ENCODE results near the gene GCM1.

GCM1 gene

DNA sequence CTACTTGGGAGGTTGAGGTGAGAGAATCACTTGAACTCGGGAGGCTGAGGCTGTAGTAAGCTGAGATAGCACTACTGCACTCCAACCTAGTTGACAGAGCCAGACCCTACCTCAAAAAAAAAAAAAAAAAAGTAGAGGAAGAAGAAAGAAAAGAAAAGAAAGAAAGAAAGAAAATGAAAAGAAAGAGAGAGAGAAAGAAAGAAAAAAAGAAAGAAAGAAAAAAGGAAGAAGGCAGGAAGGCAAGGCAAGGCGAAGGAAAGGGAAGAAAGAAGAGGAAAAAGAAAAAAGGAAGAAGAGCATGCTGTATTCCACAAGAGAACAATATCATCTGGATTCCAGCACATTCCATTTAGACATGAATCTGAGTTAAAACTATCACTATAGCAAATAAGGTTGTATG lies 3.8 kb downstream of the GCM1 start:
- TF ChIP-seq POLR2AphosphoS5 (IDR thresholded peaks at IDR 0.05; ENCODE audit: low read depth, low read length): no peak
- TF ChIP-seq POLR2A (IDR thresholded peaks at IDR 0.05; ENCODE audit: low read depth, low read length): no peak
- TF ChIP-seq TAF1 (IDR thresholded peaks at IDR 0.05; ENCODE audit: borderline replicate concordance, low read depth, low read length): no peak
- DNase-seq (ENCODE audit: insufficient read length): no peak
- FAIRE-seq: no peak

DNA sequence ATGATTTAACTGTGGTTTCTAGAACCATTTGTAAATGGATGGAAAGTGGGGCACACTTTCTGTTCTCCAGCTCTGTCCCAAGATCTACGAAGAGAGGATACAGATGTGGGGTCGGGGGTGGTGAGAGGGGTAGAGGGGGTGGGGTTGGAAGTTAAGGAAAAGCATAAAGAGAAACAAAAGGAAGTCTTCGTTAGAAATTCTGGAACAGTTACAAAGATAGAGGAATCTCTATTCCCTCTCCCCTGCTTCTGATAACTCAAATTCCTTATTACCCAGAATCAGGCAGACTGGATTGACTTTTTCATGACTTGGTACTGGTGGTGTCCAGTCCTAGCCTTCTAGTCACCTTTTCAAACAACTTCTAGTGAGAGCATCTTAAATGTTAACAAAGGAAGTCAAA lies 4.9 kb downstream of the GCM1 start:
- FAIRE-seq: no peak
- DNase-seq (ENCODE audit: insufficient read length): no peak
- TF ChIP-seq POLR2A (IDR thresholded peaks at IDR 0.05; ENCODE audit: low read depth, low read length) (no peak), TAF1 (IDR thresholded peaks at IDR 0.05; ENCODE audit: borderline replicate concordance, low read depth, low read length) (no peak), POLR2AphosphoS5 (IDR thresholded peaks at IDR 0.05; ENCODE audit: low read depth, low read length) (no peak)

DNA sequence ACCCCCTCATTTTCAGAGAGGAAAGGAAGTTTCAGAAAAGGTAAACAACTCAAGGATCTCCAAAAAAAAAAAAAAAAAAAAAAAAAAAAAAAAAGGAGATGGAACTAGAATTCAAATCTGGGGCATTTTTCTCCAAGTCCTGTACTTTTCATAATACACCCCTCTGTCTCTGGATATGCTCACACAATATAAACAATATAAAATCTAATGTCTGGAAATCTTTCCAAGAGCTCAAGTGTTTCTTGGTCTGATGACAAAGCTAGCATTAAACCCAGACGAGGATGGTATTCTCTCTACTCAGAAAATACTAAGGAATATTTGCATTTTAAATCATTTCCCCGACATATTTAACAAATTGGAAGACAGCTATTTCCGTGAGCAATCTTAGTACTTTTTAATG lies 5.8 kb downstream of the GCM1 start:
- FAIRE-seq: no peak
- TF ChIP-seq POLR2A (IDR thresholded peaks at IDR 0.05; ENCODE audit: low read depth, low read length): no peak
- no peak for TF ChIP-seq TAF1 (IDR thresholded peaks at IDR 0.05; ENCODE audit: borderline replicate concordance, low read depth, low read length)
- TF ChIP-seq POLR2AphosphoS5 (IDR thresholded peaks at IDR 0.05; ENCODE audit: low read depth, low read length): no peak
- DNase-seq (ENCODE audit: insufficient read length): no peak

DNA sequence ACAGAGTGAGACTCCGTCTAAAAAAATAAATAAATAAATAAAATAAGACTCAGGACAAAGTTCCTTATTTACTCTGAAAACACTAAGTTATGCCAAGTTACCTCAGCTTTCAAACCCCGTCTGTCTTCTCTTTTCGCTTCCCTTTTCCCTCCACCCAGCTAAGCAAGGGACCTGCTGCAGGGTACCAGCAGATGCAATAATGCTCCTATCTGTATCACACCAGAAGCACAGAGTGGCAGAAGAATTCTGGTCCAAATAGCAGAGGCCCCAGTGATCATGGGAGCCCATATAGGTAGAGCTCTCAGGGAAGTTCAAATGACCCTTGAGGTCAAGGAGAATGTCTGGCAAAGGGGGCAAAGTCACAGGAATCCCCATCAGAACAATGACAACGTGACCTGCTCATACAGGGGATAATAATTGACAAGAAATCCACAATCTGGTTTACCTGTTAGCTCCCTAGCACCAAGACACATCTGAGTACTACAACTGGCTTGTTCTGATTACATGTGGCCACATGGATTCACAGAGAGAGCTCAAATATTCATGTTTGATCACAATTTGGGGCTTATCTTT lies 8.7 kb downstream of the GCM1 start:
- DNase-seq (ENCODE audit: insufficient read length) (no peak), FAIRE-seq (no peak)
- no peak for TF ChIP-seq POLR2A (IDR thresholded peaks at IDR 0.05; ENCODE audit: low read depth, low read length)
- TF ChIP-seq TAF1 (IDR thresholded peaks at IDR 0.05; ENCODE audit: borderline replicate concordance, low read depth, low read length): no peak
- no peak for TF ChIP-seq POLR2AphosphoS5 (IDR thresholded peaks at IDR 0.05; ENCODE audit: low read depth, low read length)

DNA sequence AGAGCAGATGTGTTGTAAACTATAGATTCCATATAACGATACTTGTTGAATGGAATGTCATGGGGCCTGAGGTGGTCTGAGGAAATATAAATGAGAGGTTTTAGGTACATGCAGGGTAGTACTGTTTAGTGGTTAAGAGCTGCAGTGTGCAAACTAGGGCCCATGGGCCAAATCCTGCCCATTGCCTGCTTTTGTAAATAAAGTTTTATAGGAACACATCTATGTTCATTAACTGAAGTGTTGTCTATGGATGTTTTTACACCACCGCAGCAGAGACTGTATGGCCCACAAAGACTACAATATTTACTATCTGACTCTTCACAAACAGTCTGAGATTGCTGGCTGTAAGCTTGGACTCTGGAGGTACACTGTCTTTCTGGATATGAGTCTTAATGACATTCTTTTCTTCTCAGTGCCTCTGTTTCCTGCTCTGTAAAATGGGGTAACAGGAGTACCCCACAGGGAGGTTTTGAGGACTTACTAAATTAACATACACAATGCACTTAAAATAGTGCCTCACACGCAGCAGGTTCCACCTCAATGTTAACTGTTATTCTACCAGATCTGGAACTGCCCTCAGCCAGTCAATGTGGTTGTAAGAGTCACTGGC lies 12.5 kb downstream of the GCM1 start:
- TF ChIP-seq POLR2AphosphoS5 (IDR thresholded peaks at IDR 0.05; ENCODE audit: low read depth, low read length) (no peak), POLR2A (IDR thresholded peaks at IDR 0.05; ENCODE audit: low read depth, low read length) (no peak), TAF1 (IDR thresholded peaks at IDR 0.05; ENCODE audit: borderline replicate concordance, low read depth, low read length) (no peak)
- FAIRE-seq: no peak
- DNase-seq (ENCODE audit: insufficient read length): no peak

DNA sequence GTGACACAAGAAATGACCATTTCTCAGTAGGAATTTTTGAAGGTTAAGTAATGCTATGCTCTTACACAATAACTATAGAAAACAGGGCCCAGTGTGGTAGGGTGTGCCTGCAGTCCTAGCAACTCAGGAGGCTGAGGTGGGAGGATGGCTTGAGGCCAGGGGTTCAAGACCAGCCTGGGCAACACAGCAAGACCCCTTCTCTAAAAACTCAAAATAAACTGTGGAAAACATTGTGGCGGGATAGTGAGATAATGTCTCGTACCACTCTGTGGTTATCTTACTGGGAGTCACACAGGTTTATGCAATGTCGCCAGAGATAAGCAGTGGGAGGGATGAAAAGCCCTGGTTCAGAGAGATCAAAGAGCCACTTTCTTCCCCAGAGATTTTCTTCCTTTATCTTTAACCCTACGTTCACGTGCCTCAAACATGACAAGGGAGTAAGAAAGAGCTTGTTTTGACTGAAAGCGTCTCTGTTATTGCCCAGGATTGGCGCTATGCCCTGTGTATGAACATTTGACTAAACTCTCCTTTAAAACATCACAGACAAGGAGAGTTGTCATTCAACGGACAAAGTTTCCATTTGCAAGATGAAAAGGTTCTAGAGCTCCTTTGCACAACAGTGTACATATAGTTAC lies 13.9 kb downstream of the GCM1 start:
- FAIRE-seq: no peak
- no peak for DNase-seq (ENCODE audit: insufficient read length)
- TF ChIP-seq TAF1 (IDR thresholded peaks at IDR 0.05; ENCODE audit: borderline replicate concordance, low read depth, low read length) (no peak), POLR2A (IDR thresholded peaks at IDR 0.05; ENCODE audit: low read depth, low read length) (no peak)

DNA sequence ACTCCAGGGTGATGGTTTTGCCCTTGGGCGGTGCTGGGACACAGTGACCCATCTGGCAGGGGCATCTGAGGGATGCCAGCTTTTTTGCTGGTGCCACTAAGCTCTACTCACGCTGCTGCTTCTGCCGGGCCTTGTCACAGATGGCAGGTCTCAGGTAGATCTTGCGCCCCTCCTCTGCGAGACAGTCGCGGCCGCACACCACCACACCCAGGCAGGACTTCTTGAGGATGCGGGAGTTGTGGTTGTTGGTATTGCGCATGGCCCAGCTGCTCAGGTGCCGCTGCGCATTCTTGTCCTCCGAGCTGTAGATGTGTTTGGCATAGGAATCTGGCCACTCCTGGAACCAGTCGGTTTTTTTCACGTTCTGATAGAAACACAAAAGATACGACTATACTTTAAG lies 14.7 kb downstream of the GCM1 start:
- DNase-seq (ENCODE audit: insufficient read length): no peak
- TF ChIP-seq POLR2AphosphoS5 (IDR thresholded peaks at IDR 0.05; ENCODE audit: low read depth, low read length): no peak
- no peak for TF ChIP-seq POLR2A (IDR thresholded peaks at IDR 0.05; ENCODE audit: low read depth, low read length)
- no peak for TF ChIP-seq TAF1 (IDR thresholded peaks at IDR 0.05; ENCODE audit: borderline replicate concordance, low read depth, low read length)
- FAIRE-seq: no peak

DNA sequence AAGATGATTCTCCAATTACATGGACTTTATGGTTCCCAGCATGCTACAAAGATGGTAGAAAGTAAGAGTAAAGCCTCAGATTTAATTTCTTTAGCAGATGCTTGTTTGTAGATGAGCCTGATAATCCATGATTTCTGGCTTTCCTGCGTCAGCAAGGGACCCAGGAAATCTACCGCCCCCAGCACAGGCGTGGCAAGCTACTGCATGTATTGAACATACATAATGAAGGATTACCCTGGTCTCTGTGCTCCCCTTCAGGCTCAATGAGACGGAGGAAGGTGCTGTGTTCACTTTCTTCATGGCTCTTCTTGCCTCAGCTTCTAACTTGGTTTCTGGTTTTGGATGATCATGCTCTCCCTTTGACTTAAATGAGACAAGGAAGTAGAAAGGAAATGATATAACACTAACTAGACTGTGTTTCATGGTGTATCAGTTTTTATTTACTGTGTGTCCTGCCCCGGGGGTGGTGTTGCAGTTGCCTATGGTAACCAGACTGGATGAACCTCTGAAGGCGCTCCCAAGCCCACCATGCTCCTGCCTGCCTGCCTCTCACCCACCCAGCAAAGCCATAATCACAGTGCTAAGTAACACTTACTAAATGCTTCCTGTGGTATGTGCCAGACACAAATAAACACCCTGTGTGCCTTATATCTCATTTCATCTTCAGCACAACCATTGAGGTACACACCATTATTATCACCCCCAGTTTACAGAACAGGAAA lies 17.9 kb downstream of the GCM1 start:
- TF ChIP-seq POLR2A (IDR thresholded peaks at IDR 0.05; ENCODE audit: low read depth, low read length): no peak
- TF ChIP-seq TAF1 (IDR thresholded peaks at IDR 0.05; ENCODE audit: borderline replicate concordance, low read depth, low read length): no peak
- TF ChIP-seq POLR2AphosphoS5 (IDR thresholded peaks at IDR 0.05; ENCODE audit: low read depth, low read length): no peak
- no peak for FAIRE-seq
- no peak for DNase-seq (ENCODE audit: insufficient read length)

DNA sequence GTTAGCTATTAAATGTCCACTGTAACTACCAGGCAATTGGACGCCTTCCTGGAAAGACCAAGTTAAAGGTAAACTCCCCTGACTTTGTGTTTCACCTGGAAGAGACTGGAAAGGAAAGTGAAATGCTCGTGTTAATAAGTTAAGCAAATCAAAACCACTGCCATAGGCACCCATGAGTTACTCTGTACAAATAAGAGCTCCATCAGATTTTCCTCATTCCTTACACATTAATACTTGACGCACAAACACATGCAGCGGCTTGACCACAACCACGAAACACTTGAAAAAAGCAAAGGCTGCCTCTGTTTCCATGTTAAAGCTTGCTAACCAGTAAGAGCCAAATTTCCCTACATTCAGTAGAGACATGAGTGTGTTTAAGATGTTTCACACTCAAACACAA lies 19.8 kb downstream of the GCM1 start:
- DNase-seq (ENCODE audit: insufficient read length): no peak
- TF ChIP-seq POLR2AphosphoS5 (IDR thresholded peaks at IDR 0.05; ENCODE audit: low read depth, low read length) (no peak), POLR2A (IDR thresholded peaks at IDR 0.05; ENCODE audit: low read depth, low read length) (no peak), TAF1 (IDR thresholded peaks at IDR 0.05; ENCODE audit: borderline replicate concordance, low read depth, low read length) (no peak)
- FAIRE-seq: no peak

DNA sequence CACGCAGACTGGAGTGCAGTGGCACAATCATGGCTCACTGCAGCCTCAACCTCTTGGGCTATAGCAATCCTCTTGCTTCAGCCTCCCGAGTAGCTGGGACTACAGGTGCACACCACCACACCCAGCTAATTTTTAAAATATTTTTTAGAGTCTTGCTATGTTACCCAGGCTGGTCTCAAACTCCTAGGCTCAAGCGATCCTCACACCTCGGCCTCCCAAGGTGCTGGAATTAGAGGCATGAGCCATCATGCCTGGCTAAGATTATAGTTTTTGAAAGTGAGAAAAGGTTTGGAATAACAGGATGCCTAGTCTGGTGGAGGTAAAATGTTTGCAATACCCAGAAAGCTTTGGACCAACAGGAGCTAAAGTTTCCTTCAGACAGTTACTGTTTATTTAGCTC lies 23.4 kb downstream of the GCM1 start:
- DNase-seq (ENCODE audit: insufficient read length) (no peak), FAIRE-seq (no peak)
- TF ChIP-seq POLR2AphosphoS5 (IDR thresholded peaks at IDR 0.05; ENCODE audit: low read depth, low read length) (no peak), POLR2A (IDR thresholded peaks at IDR 0.05; ENCODE audit: low read depth, low read length) (no peak), TAF1 (IDR thresholded peaks at IDR 0.05; ENCODE audit: borderline replicate concordance, low read depth, low read length) (no peak)

DNA sequence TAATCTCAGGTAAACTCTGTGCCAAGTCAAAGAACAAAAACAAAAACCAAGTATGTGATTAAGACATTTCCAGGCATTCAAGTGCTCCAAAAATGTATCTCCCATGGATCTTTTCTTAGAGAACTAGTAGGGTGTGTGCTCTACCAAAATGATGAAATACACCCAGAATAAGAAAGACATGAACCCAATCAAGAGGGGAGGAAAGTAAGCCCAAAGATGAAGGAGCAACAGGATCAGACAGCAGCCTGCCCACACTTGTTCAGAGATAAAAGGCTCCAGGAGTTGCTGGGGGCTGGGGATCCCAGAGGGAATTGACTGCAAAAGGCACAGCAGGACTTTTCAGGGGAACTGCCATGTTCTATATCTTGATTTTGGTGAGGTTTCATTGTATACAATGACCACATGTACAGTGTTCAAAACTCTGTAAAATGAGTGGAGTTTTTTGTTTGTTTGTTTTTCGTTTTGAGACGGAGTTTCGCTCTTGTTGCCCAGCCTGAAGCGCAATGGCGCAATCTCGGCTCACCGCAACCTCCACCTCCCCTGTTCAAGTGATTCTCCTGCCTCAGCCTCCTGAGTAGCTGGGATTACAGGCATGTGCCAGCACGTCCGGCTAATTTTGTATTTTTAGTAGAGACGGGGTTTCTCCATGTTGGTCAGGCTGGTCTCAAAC lies 24.4 kb downstream of the GCM1 start:
- DNase-seq (ENCODE audit: insufficient read length) (no peak), FAIRE-seq (no peak)
- TF ChIP-seq POLR2AphosphoS5 (IDR thresholded peaks at IDR 0.05; ENCODE audit: low read depth, low read length): no peak
- TF ChIP-seq POLR2A (IDR thresholded peaks at IDR 0.05; ENCODE audit: low read depth, low read length): no peak
- TF ChIP-seq TAF1 (IDR thresholded peaks at IDR 0.05; ENCODE audit: borderline replicate concordance, low read depth, low read length): no peak

Data from GM12892 (cell line).